GM20000 (cell line): ENCODE results near the gene IGSF1.

Experiments used
- DNase-seq: peaks from one replicate; pipeline ENCODE4 v3.0.0; 2012; ENCODE audit warnings: low spot score
- CTCF ChIP-seq: IDR thresholded peaks from 2 replicates; pipeline ENCODE4 v1.5.1; 2012; ENCODE audit warnings: mild to moderate bottlenecking, control low read depth; ENCODE audit errors: extremely low read depth, missing control alignments

The IGSF1 gene

GRCh38 chrX:131273011-131273410, 16.1 kb downstream of the IGSF1 start:
- no peak for TF ChIP-seq CTCF
- DNase-seq, result no peak

GRCh38 chrX:131271826-131272225, 17.3 kb downstream of the IGSF1 start:
- DNase-seq, result no peak
- no peak for TF ChIP-seq CTCF

- no peak for TF ChIP-seq CTCF
Measured at GRCh38 chrX:131271274-131271673, 17.8 kb downstream of the IGSF1 start.

GRCh38 chrX:131270080-131270479, 19.0 kb downstream of the IGSF1 start:
- DNase-seq, result no peak

More at GRCh38 chrX:131271274-131271673, 17.8 kb downstream of the IGSF1 start:
- no peak for DNase-seq

GRCh38 chrX:131264665-131265064, 24.4 kb downstream of the IGSF1 start:
- TF ChIP-seq CTCF, result no peak
- no peak for DNase-seq

More at GRCh38 chrX:131270080-131270479, 19.0 kb downstream of the IGSF1 start:
- no peak for TF ChIP-seq CTCF

GRCh38 chrX:131264053-131264452, 25.1 kb downstream of the IGSF1 start:
- no peak for DNase-seq
- no peak for TF ChIP-seq CTCF

GRCh38 chrX:131262738-131263679, 26.1 kb downstream of the IGSF1 start:
- DNase-seq, result no peak
- TF ChIP-seq CTCF, result no peak
